OCI-LY7 (cell line): ENCODE results near the gene ZBTB20. TPM values are rescaled to one million over a fixed set of nuclear protein-coding genes. Genes with fewer than 3 reads are reported as not detected.

Experiments
- BruUV-seq: library from RNA; stranded (reverse); fragments of 400-500 nt; replicated peaks from 2 replicates; lab custom pipeline; 2021; lab: Mats Ljungman, UMichigan
- CTCF ChIA-PET: fragments of 300-600 bp; sonication (Branson Sonifier 250); formaldehyde crosslinking; loops from one replicate; lab custom pipeline; 2022; ENCODE audit warnings: antibody characterized with exemption; ENCODE audit not compliant: unreplicated experiment; lab: Charles Lee
- POLR2A ChIA-PET: fragments of 300-600 bp; sonication (Branson Sonifier 250); formaldehyde crosslinking; loops from one replicate; lab custom pipeline; 2022; ENCODE audit warnings: antibody characterized with exemption; lab: Charles Lee
- DNase-seq: peaks from one replicate; pipeline ENCODE4 v3.0.0-alpha.2; 2015; ENCODE audit warnings: low spot score
- H2AFZ ChIP-seq: fragments of 200-600 bp; sonication (generic), shearing (Covaris generic); 2 replicates; pipeline ENCODE4 v1.6.1; 2014; ENCODE audit warnings: mild to moderate bottlenecking, antibody characterized with exemption, low read length, moderate library complexity
- H3K27ac ChIP-seq: fragments of 200-600 bp; sonication (generic); 2 replicates; pipeline ENCODE4 v1.5.1; 2014; ENCODE audit warnings: mixed run types, low read depth, mild to moderate bottlenecking, moderate library complexity, low read length, inconsistent platforms; ENCODE audit not compliant: poor library complexity, severe bottlenecking
- H3K36me3 ChIP-seq: fragments of 200-600 bp; sonication (generic); 2 replicates; pipeline ENCODE4 v1.6.1; 2014; ENCODE audit warnings: mild to moderate bottlenecking, antibody characterized with exemption, low read length, moderate library complexity, mixed read lengths; ENCODE audit not compliant: insufficient read depth
- H3K4me1 ChIP-seq: fragments of 200-600 bp; sonication (generic); 2 replicates; pipeline ENCODE4 v1.5.1; 2014; ENCODE audit warnings: mild to moderate bottlenecking, low read length; ENCODE audit not compliant: insufficient read depth, poor library complexity, severe bottlenecking
- H3K4me2 ChIP-seq: fragments of 200-600 bp; sonication (generic); 2 replicates; pipeline ENCODE4 v1.6.1; 2014; ENCODE audit warnings: mild to moderate bottlenecking, low read length
- H3K4me3 ChIP-seq: fragments of 200-600 bp; sonication (generic); 2 replicates; pipeline ENCODE4 v1.5.1; 2014; ENCODE audit warnings: mild to moderate bottlenecking, low read depth, low read length; ENCODE audit not compliant: poor library complexity, severe bottlenecking
- H3K79me2 ChIP-seq: fragments of 200-600 bp; sonication (generic); 2 replicates; pipeline ENCODE4 v1.6.1; 2016; ENCODE audit warnings: low read depth, mild to moderate bottlenecking, low read length, moderate library complexity, mixed read lengths; ENCODE audit not compliant: insufficient read depth
- H3K9me2 ChIP-seq: fragments of 200-600 bp; sonication (generic); 2 replicates; pipeline ENCODE4 v1.6.1; 2016; ENCODE audit warnings: mild to moderate bottlenecking, low read length, mixed read lengths; ENCODE audit not compliant: insufficient read depth
- H3K9me3 ChIP-seq: fragments of 200-600 bp; sonication (generic); 2 replicates; pipeline ENCODE4 v1.6.1; 2014; ENCODE audit warnings: mild to moderate bottlenecking, mixed run types, low read length, mixed read lengths
- H4K20me1 ChIP-seq: fragments of 200-600 bp; sonication (generic); 2 replicates; pipeline ENCODE4 v1.6.1; 2014; ENCODE audit warnings: mild to moderate bottlenecking, antibody characterized with exemption, low read length, moderate library complexity, mixed read lengths; ENCODE audit not compliant: insufficient read depth
- CTCF ChIP-seq: fragments of 200-600 bp; sonication (generic); conservative IDR thresholded peaks from 2 replicates; pipeline ENCODE4 v1.5.1; 2014; ENCODE audit warnings: mild to moderate bottlenecking, antibody characterized with exemption, low read length, moderate library complexity, mixed read lengths
- EZH2phosphoT487 ChIP-seq: fragments of 200-600 bp; sonication (generic); IDR thresholded peaks from 2 replicates; pipeline ENCODE4 v1.6.1; 2018; ENCODE audit warnings: low read depth, borderline replicate concordance, mild to moderate bottlenecking, mixed run types, antibody characterized with exemption, low read length, moderate library complexity, mixed read lengths
- intact Hi-C: fragments of 100-400 bp; cut with micrococcal nuclease; formaldehyde crosslinking; loops from one replicate; pipeline ENCODE4 v1.10.0; 2022; ENCODE audit not compliant: unreplicated experiment
- total RNA-seq, 2 experiments: library from RNA; depleted of rRNA in 1 of 2; stranded (reverse); fragments of >200 nt in 1 of 2; shearing (Covaris generic) in 1 of 2; gene quantifications; 2 replicates each; pipeline ENCODE4 v1.2.3, GENCODE V29; 2014 to 2022

ZBTB20 gene
- total RNA-seq, 2 experiments from 2014 or later, result 5.5 to 11.8 TPM

GRCh38 chr3:114452937-114453336 lies 694.2 kb downstream of the ZBTB20 start:
- ChIA-PET POLR2A (interaction anchor here (0.7 to 9.8 kb wide), 5 partner anchors 8 to 239 kb away, joined by 3 to 108 read pairs (median 6); no protein-coding TSS in a partner anchor), CTCF (no interaction called here)
- no TSS peak for BruUV-seq
- no peaks in the 10 kb centered on the region for H4K20me1 ChIP-seq
- no peaks in the 10 kb centered on the region for H3K9me3 ChIP-seq
- peak overlapping the region; percentile 89 for H3K4me2 ChIP-seq
- intact Hi-C loops, result loop anchor here (2.0 to 10.0 kb wide), 6 partner anchors 121 to 694 kb away; partner anchors contain the start of genes CCDC191, GRAMD1C, QTRT2 and ZBTB20
- H3K9me2 ChIP-seq, result no peaks in the 10 kb centered on the region
- TF ChIP-seq EZH2phosphoT487, result no peak
- TF ChIP-seq CTCF, result no peak
- peak overlapping the region; percentile 3; the same call in 1 of the 2 replicates for H2AFZ ChIP-seq
- H3K79me2 ChIP-seq, result no peaks in the 10 kb centered on the region
- no peaks in the 10 kb centered on the region for H3K36me3 ChIP-seq
- peak overlapping the region; percentile 70 for H3K4me3 ChIP-seq
- H3K27ac ChIP-seq, result peak overlapping the region; percentile 56
- peaks cover 82% of the 10 kb centered on the region for H3K4me1 ChIP-seq
- no peak for DNase-seq

DNA sequence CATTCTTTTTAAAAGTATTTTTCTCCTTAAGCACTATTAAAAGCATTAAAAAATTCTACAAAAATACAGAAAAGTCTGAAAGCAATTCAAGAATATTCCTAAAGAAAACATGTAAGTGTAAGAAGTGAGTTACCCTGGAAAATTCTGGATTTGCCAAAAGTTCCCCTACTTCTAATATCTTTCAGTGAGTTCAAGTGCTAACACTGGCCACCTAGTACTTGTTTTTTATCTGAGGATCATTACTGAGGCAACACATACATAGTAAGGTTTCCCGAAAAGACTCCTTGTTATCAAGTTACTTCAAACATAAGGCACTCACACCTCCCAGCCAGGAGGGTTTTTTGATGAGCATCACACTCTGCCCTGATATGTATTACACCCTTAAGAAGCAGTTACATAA lies 694.8 kb downstream of the ZBTB20 start:
- no peaks in the 10 kb centered on the region for H3K9me2 ChIP-seq
- H3K4me3 ChIP-seq, result peak overlapping the region; percentile 70
- no TSS peak for BruUV-seq
- ChIA-PET POLR2A (interaction anchor here (0.7 to 9.8 kb wide), 6 partner anchors 8 to 240 kb away, joined by 3 to 108 read pairs (median 4); no protein-coding TSS in a partner anchor), CTCF (interaction anchor here (0.6 to 0.7 kb wide), 2 partner anchors 31 to 73 kb away, joined by 3 read pairs; no protein-coding TSS in a partner anchor)
- peak overlapping the region; percentile 89 for H3K4me2 ChIP-seq
- H3K9me3 ChIP-seq, result no peaks in the 10 kb centered on the region
- no peaks in the 10 kb centered on the region for H3K36me3 ChIP-seq
- peaks cover 79% of the 10 kb centered on the region for H3K4me1 ChIP-seq
- no peaks in the 10 kb centered on the region for H4K20me1 ChIP-seq
- peak; percentile 20 for DNase-seq
- TF ChIP-seq EZH2phosphoT487 (no peak), CTCF (no peak)
- intact Hi-C loops, result loop anchor here (2.0 to 10.0 kb wide), 6 partner anchors 120 to 695 kb away; partner anchors contain the start of genes CCDC191, GRAMD1C, QTRT2 and ZBTB20
- peak overlapping the region; percentile 76; the same call in 1 of the 2 replicates for H2AFZ ChIP-seq
- H3K79me2 ChIP-seq, result no peaks in the 10 kb centered on the region
- peak overlapping the region; percentile 56 for H3K27ac ChIP-seq

DNA sequence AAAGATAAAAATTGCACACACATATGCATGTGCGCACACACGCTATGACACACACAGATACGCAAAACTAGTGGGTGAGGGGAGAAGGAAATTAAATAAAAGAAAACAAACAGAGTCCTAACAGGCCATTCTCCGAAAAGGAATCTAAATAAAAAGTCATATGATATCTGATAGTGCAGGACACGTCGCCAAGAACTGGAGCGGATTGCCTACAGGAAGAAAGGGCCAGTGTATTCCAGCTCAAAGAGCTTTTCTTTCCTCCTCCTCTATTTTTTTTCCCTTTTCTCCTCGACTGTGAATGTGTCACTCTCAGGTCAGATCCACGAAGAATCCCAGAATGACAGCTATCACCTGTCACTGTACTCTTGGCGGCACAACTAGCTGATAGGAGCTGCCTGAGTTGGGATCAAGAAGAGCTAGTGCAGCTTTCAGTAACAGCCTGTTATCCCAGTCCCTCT lies 695.5 kb downstream of the ZBTB20 start:
- H3K4me1 ChIP-seq, result peaks cover 72% of the 10 kb centered on the region
- intact Hi-C loops, result loop anchor here (1.0 to 10.0 kb wide), 7 partner anchors 119 to 695 kb away; partner anchors contain the start of genes CCDC191, GRAMD1C, QTRT2 and ZBTB20
- H3K36me3 ChIP-seq, result no peaks in the 10 kb centered on the region
- no peaks in the 10 kb centered on the region for H4K20me1 ChIP-seq
- no peaks in the 10 kb centered on the region for H3K79me2 ChIP-seq
- no peaks in the 10 kb centered on the region for H3K9me2 ChIP-seq
- DNase-seq, result no peak
- POLR2A ChIA-PET, result interaction anchor here (0.7 to 9.8 kb wide), 11 partner anchors 9 to 695 kb away, joined by 3 to 108 read pairs (median 3); no protein-coding TSS in a partner anchor
- CTCF ChIA-PET, result interaction anchor here (0.6 to 0.9 kb wide), 3 partner anchors 30 to 238 kb away, joined by 3 read pairs; no protein-coding TSS in a partner anchor
- H3K27ac ChIP-seq, result peak overlapping the region; percentile 56
- H3K9me3 ChIP-seq, result no peaks in the 10 kb centered on the region
- peak overlapping the region; percentile 70 for H3K4me3 ChIP-seq
- TSS peak; percentile 81 for BruUV-seq
- peak overlapping the region; percentile 89 for H3K4me2 ChIP-seq
- no peak for TF ChIP-seq CTCF
- TF ChIP-seq EZH2phosphoT487, result no peak
- H2AFZ ChIP-seq, result peak overlapping the region; percentile 76; the same call in 1 of the 2 replicates
